IMR-90 (cell line): ENCODE data around the gene ZBTB32.

Source experiments
- BHLHE40 ChIP-seq: fragments of 150-350 bp; IDR thresholded peaks from 2 replicates; pipeline ENCODE4 v1.6.1; 2016; ENCODE audit warnings: mild to moderate bottlenecking, low read depth, low read length
- CEBPB ChIP-seq: IDR thresholded peaks from 2 replicates; pipeline ENCODE4 v1.6.1; 2012; ENCODE audit warnings: low read depth, low read length, improper control_type of control experiment
- CHD1 ChIP-seq: IDR thresholded peaks from 2 replicates; pipeline ENCODE4 v1.6.1; 2012; ENCODE audit warnings: low read depth, low read length, improper control_type of control experiment
- CTCF ChIP-seq: conservative IDR thresholded peaks from 2 replicates; pipeline ENCODE4 v1.5.1; 2012; ENCODE audit warnings: mild to moderate bottlenecking, low read depth, low read length, improper control_type of control experiment
- MXI1 ChIP-seq: IDR thresholded peaks from 2 replicates; pipeline ENCODE4 v1.6.1; 2012; ENCODE audit warnings: low read depth, mild to moderate bottlenecking, low read length, moderate library complexity, borderline replicate concordance
- NFE2L2 ChIP-seq: fragments of 150-350 bp; IDR thresholded peaks from 2 replicates; pipeline ENCODE4 v1.6.1; 2016; ENCODE audit warnings: low read depth, mild to moderate bottlenecking, low read length
- POLR2A ChIP-seq: IDR thresholded peaks from 2 replicates; pipeline ENCODE4 v1.6.1; 2012; ENCODE audit warnings: mild to moderate bottlenecking, low read depth, low read length
- RCOR1 ChIP-seq: IDR thresholded peaks from 2 replicates; pipeline ENCODE4 v1.6.1; 2012; ENCODE audit warnings: mild to moderate bottlenecking, low read length, improper control_type of control experiment; ENCODE audit not compliant: insufficient replicate concordance
- SMC3 ChIP-seq: fragments of 150-350 bp; IDR thresholded peaks from 2 replicates; pipeline ENCODE4 v1.6.1; 2016; ENCODE audit warnings: low read depth, mild to moderate bottlenecking, antibody characterized with exemption, low read length, moderate library complexity

- no peak for TF ChIP-seq CEBPB
- TF ChIP-seq CTCF = no peak
- TF ChIP-seq POLR2A = no peak
- TF ChIP-seq SMC3 = no peak
- TF ChIP-seq CHD1 = no peak
- TF ChIP-seq MXI1 = no peak
- no peak for TF ChIP-seq NFE2L2
- no peak for TF ChIP-seq RCOR1
- no peak for TF ChIP-seq BHLHE40
These were observed 28.3 kb downstream of the ZBTB32 start for GRCh38 chr19:35732540-35733179.
